GM21447 (cell line): Measurements from ENCODE around the gene NDUFB2.
"Not testable (repeated sequence)": the region's sequence is repeated elsewhere in the genome, so short reads cannot be mapped to it uniquely, and the experiment has no call there.

ENCODE experiments used
- ATAC-seq: cut with Tn5 transposase; IDR thresholded peaks from one replicate; pipeline ENCODE4 v1.9.1; 2021; ENCODE audit not compliant: unreplicated experiment

The NDUFB2 gene

GRCh38 chr7:140696680-140697446 is at the start of gene NDUFB2:
NDUFB2 (plus strand) TSS chr7:140696708; CDS start chr7:140696745, 37 bp downstream.
- ATAC-seq = peak; percentile 92

- peak; percentile 91 for ATAC-seq
Measured at GRCh38 chr7:140646931-140647647, 49.4 kb upstream of the NDUFB2 start.

DNA sequence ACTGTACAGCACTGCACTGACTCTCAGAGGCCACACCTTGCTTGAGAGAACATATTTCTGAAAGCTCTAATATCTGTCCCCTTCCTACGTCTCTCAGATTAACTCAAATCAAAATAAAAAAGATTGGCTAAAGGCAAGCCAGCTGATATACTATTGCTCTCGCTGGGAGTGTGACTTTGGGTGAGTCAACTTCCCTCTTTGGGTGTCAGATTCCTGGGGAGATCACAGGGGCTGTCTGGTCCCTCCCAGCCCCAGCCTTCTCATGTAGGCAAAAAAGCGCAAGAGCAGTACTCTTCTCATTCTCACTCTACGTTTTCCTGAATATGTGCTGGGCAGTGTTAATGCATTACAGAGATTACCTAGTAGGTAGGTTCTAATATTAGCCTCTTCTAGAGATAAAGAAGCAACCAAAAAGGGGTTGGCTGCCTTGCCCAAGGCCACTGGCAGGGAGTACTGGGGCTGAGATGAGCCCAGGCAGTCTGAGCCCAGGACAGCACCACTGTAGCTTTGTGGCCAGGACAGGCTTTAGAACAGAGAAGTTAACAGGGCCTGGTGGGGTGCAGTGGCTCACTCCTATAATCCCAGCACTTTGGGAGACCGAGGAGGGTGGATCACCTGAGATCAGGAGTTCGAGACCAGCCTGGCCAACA is 46.8 kb upstream of the NDUFB2 start:
- no peak for ATAC-seq

DNA sequence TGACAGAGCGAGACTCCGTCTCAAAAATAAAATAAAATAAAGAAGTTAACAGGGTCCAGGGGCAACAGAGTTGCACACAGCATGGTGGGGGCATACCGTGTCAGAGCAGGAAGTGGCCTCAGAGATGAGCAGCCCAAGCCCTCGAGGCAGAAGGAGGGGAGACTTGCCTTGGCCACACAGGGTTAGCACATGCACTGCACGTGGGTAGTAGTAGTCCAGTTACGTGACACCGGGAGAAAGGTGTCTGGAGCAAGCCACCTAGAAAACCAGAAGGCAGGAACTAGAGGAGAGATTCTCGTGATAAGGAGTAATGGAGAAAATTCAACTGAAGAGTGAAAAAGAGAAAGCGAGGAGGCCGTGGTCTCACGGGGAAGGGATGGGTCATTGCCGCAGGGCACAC is 46.1 kb upstream of the NDUFB2 start:
- ATAC-seq = no peak

GRCh38 chr7:140653319-140654108 is 43.0 kb upstream of the NDUFB2 start:
- no peak for ATAC-seq

DNA sequence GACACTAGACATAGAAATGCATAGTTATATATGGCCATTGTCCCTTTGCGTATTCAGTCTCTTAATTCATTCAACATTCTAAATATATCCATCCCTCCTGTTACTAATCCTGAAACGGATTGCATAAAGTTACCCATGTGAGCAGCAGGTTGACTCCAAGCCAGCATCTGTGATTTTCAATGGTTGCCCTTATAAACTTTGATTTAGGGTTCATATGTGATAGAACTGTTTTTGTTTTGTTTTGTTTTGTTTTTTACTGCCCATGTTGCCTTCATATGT is 42.5 kb upstream of the NDUFB2 start:
- no peak for ATAC-seq

DNA sequence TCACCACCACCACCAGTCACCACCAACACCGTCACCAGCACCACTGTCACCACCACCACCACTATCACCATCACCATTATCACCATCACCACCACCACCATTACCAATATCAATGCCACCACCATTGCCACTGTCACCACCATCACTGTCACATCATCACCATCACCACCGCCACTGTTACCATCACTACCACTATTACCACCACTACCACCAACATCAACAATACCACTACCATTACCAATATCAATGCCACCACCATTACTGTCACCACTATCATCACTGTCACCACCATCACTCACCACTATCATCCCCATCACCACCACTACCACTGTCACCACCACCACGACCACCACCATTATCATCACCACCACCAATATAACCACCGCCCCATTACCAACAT is 41.8 kb upstream of the NDUFB2 start:
- no peak for ATAC-seq

DNA sequence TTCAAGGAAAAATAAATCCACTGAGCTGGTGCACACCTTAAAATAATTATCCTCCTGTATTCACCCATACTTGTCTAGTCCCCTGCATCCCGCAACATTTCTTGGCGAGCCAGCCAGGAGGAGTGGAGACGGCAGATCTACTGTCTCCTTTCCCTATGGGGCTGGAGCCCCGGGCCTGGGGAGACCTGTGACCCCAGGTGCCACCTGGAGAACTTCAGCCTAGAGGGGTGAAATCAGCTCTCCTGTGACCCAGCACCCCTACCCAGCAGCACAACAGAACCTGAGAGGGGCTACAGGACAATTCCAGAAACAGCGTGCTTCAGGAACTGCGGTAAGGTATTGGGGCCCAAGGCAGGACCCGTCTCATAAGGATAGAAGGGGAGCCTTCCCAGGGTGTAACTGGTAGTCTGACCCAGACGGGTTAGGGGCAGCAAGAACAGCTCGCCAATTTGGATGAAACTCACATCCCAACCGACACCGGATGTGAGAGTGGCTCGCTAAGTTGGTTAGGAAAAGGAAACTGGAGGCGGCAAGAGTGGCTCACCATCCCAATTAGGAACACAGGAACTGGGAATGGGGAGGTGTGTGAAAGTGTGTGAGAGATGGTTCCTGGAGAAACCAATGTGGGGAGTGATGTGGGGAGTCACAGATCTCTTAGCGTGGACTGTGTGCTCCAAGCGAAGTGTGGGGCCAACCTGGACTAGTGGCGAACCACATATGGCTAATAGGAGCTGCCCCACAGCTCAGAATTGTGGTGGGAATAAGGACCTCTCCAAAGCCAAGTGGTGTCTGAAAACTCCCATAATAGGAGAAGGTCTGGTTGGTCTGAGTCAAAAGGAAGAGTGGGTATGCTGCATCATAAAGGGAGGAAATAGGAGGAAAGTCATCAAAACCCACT is 40.7 kb upstream of the NDUFB2 start:
- no peak for ATAC-seq

- ATAC-seq = peak; percentile 95
Measured at GRCh38 chr7:140656548-140657515, 39.7 kb upstream of the NDUFB2 start.

DNA sequence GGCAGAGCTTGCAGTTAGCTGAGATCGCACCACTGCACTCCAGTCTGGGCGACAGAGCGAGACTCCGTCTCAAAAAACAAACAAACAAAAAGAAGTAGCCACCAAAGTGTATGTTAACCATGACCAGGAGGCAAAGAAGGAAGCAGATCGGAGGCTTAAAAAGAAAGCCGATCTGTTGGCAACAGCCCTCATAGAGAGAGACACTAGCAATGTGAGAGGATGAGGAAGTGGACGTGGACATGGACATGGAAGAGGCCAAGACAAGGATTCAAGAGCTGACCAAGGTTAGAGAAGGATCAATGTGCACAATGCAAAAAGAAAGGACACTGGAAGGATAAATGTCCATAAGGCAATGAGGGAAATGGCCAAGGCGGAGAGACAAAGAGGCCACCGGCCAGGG is 38.6 kb upstream of the NDUFB2 start:
- no peak for ATAC-seq

DNA sequence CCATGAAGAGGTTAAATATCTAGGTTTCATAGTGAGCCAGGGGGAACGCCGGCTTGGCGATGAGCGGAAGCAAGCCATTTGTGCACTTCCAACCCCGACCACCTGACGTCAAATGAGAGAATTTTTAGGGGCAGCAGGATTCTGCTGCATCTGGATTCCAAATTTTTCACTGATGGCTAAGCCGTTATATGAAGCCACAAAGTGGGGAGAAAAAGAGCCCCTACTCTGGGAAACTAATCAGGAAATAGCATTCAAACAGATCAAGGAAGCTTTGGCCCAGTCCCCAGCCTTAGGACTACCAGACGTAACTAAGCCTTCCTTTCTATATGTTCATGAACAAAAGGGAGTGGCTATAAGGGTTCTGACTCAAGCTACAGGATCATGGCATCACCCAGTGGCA is 36.7 kb upstream of the NDUFB2 start:
- ATAC-seq = no peak

DNA sequence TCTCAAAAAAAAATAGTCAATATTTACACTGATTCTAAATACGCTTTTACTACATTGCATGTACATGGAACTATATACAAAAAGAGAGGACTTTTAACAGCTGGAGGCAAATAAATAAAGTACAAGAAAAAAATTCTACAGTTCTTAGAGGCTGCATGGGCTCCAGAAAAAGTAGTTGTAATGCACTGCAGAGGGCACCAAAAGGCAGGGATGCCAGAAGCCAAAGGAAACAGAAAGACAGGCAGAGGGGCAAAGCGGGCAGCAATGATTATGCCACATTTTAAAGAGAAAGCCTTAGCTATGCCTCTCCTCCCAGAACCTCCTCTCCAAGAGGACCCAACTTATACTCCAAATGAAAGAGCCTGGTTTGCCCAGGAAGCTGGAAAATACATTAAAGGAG is 35.4 kb upstream of the NDUFB2 start:
- ATAC-seq = no peak

DNA sequence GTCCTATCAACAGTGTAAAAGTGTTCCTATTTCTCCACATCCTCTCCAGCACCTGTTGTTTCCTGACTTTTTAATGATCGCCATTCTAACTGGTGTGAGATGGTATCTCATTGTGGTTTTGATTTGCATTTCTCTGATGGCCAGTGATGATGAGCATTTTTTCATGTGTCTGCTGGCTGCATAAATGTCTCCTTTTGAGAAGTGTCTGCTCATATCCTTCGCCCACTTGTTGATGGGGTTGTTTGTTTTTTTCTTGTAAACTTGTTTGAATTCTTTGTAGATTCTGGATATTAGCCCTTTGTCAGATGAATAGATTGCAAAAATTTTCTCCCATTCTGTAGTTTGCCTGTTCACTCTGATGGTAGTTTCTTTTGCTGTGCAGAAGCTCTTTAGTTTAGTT is 33.6 kb upstream of the NDUFB2 start:
- not testable (repeated sequence) for ATAC-seq

DNA sequence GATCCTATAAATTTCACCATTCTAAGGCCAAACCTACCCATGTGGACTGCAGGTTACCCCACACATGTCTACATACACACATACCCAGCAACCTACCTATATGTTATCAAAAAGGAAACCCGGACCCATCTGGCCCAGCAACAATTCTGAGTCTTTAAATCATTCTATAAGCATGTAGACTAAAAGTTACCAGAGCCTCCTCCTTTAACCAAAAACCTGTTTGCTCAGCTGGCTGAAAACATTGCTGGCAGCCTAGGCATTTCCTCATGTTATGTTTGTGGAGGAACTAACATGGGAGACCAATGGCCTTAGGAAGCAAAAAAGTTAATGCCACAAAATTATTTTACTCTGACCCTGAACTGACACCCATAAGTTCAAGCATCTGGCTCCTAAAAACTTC is 29.0 kb upstream of the NDUFB2 start:
- ATAC-seq = no peak

DNA sequence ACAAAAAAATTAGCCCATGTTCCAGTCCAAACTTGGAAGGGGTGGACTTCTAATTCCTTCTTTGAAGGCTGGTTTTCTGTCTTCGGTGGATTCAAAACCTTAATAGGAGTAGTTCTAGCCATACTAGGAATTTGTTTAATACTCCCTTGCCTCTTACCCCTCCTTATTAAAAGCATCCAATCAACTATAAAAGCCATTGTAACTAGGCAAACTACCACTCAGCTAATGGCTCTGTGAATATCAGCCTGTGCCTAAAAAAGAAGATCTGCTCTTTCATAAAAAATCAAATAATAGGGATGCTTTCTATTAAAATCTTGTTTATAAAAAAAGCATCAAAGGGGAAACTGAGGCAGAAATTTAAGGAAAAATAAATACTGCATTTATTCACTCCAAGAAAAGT is 27.9 kb upstream of the NDUFB2 start:
- ATAC-seq = no peak

GRCh38 chr7:140669352-140669751 is 27.2 kb upstream of the NDUFB2 start:
- no peak for ATAC-seq

DNA sequence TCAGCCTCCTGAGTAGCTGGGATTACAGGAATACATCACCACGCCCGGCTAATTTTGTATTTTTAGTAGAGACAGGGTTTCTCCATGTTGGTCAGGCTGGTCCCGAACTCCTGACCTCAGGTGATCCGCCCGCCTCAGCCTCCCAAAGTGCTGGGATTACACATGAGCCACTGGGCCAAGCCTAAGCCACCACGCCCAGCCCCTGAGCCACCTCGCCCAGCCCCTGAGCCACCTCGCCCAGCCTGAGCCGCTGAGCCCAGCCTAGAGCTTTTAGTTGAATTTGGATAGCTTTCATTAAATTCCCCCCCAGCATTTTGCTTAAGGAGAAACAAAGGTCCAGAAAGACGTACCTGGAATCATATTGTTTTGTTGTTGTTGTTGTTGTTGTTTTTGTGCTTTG is 26.6 kb upstream of the NDUFB2 start:
- not testable (repeated sequence) for ATAC-seq

DNA sequence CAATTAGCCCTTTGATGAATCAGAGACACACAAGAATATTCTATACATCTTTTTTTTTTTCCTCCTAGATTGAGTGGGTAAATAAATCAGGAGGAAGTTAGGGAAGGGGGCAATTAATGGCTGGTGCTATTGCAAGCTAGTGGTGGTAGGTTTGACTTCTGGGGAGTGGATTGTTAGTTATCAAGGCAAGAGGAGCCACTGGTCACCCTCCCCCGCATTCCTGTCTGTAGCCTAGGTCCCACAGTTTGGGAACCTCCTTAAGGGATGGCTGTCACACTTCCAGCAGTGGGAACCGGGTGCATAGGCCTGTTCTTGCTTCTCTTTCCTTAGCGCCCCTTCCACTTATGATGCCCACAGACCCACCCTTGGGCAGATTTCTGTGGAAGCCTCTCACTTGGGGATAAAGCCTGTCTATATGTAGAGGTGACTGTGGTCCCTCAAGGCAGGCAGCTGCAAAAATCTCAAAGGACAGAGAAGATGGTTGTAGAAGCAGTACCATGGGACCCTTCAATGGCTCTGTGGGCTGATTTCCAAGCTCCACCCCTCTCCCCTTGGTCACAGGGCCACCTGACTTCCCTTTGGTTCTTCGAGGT is 26.1 kb upstream of the NDUFB2 start:
- ATAC-seq = no peak

- no peak for ATAC-seq
Measured at GRCh38 chr7:140671966-140672365, 24.5 kb upstream of the NDUFB2 start.
